NCI-H1436 (cell line): ENCODE results near the gene ELF3.
"Not testable (repeated sequence)": the region's sequence is repeated elsewhere in the genome, so short reads cannot be mapped to it uniquely, and the experiment has no call there.

Experiments used
- DNase-seq: peaks from one replicate; lab custom pipeline; 2025; lab: John Stamatoyannopoulos, UW

The ELF3 gene

GRCh38 chr1:202007805-202008489 is 2.4 kb upstream of the ELF3 start:
- no peak for DNase-seq

GRCh38 chr1:202009326-202010179 is 834 bp upstream of the ELF3 start:
- peak; percentile 87 for DNase-seq

GRCh38 chr1:202011994-202012393 is 1.6 kb downstream of the ELF3 start:
- DNase-seq: no peak

GRCh38 chr1:202012544-202013478 is 2.4 kb downstream of the ELF3 start:
- DNase-seq: no peak

GRCh38 chr1:202013603-202014002 is 3.2 kb downstream of the ELF3 start:
- no peak for DNase-seq

- no peak for DNase-seq
Observed at GRCh38 chr1:202014060-202014459, 3.7 kb downstream of the ELF3 start.

- no peak for DNase-seq
Observed at GRCh38 chr1:202014915-202015661, 4.7 kb downstream of the ELF3 start.

- DNase-seq: no peak
Observed at GRCh38 chr1:202015662-202015937, 5.2 kb downstream of the ELF3 start.

GRCh38 chr1:202016022-202016810 is 5.8 kb downstream of the ELF3 start:
- DNase-seq: no peak

- no peak for DNase-seq
Observed at GRCh38 chr1:202016811-202017748, 6.7 kb downstream of the ELF3 start.

GRCh38 chr1:202017749-202018467 is 7.5 kb downstream of the ELF3 start:
- DNase-seq: no peak

- DNase-seq: peak; percentile 42
Observed at GRCh38 chr1:202018468-202019234, 8.3 kb downstream of the ELF3 start.

GRCh38 chr1:202019235-202019558 is 8.8 kb downstream of the ELF3 start:
- DNase-seq: not testable (repeated sequence)

- DNase-seq: peak; percentile 69
Observed at GRCh38 chr1:202023001-202023433, 12.6 kb downstream of the ELF3 start.

- DNase-seq: peak; percentile 88
Observed at GRCh38 chr1:202029171-202029665, 18.8 kb downstream of the ELF3 start.

GRCh38 chr1:202029727-202030126 is 19.3 kb downstream of the ELF3 start:
- no peak for DNase-seq

GRCh38 chr1:202031796-202032195 is 21.4 kb downstream of the ELF3 start:
- DNase-seq: no peak

- DNase-seq: no peak
Observed at GRCh38 chr1:202034149-202034682, 23.8 kb downstream of the ELF3 start.
